Endothelial cell of umbilical vein (primary cell): Measurements from ENCODE around the gene NPTN. TPM values are rescaled to one million over a fixed set of nuclear protein-coding genes. Genes with fewer than 3 reads are reported as not detected.

Source experiments
- BruUV-seq: library from RNA; stranded (reverse); fragments of 400-500 nt; replicated peaks from 2 replicates; lab custom pipeline; 2021; lab: Mats Ljungman, UMichigan
- CTCF ChIA-PET: fragments of 300-600, 350-600 bp; sonication (Branson Sonifier 250); formaldehyde crosslinking; loops from one replicate; lab custom pipeline; 2021; ENCODE audit warnings: antibody characterized with exemption, inconsistent platforms; lab: Charles Lee
- POLR2A ChIA-PET: fragments of 300-600, 350-600 bp; sonication (Branson Sonifier 250); formaldehyde crosslinking; loops from one replicate; lab custom pipeline; 2021; ENCODE audit warnings: antibody characterized with exemption, inconsistent platforms; lab: Charles Lee
- DNase-seq: peaks from one replicate; pipeline ENCODE4 v3.0.0-alpha.2; 2011; ENCODE audit warnings: low read depth, low spot score
- FAIRE-seq: peaks from 2 replicates; lab custom pipeline; 2011; peaks lifted over from hg19 to GRCh38; lab: Jason Lieb, UNC
- H2AFZ ChIP-seq: 2 replicates; pipeline ENCODE4 v1.6.0; 2012; ENCODE audit warnings: low read depth, low read length, control low read depth, inconsistent platforms
- H3K27ac ChIP-seq: 2 replicates; pipeline ENCODE4 v1.5.1; 2011; ENCODE audit warnings: low read depth, mild to moderate bottlenecking, control low read depth, low read length, moderate library complexity; ENCODE audit not compliant: insufficient read depth
- H3K27me3 ChIP-seq, 2 experiments: 2 replicates each; pipeline versions ENCODE4 v1.6.0 to v1.6.1; 2011; ENCODE audit warnings: low read length in 2 of 2, mixed read lengths in 1 of 2; ENCODE audit not compliant: control insufficient read depth in 2 of 2, insufficient read depth in 2 of 2
- H3K36me3 ChIP-seq, 2 experiments: 2 replicates in 1 of 2; 3 replicates in 1 of 2; pipeline ENCODE4 v1.5.1; 2011; ENCODE audit warnings: low read length in 2 of 2, mild to moderate bottlenecking in 1 of 2, moderate library complexity in 1 of 2; ENCODE audit not compliant: control insufficient read depth in 2 of 2, insufficient read depth in 2 of 2; ENCODE audit errors: extremely low read depth in 1 of 2
- H3K4me1 ChIP-seq: 3 replicates; pipeline ENCODE4 v1.5.1; 2011; ENCODE audit warnings: mild to moderate bottlenecking, low read length; ENCODE audit not compliant: control insufficient read depth, insufficient read depth; ENCODE audit errors: extremely low read depth
- H3K4me2 ChIP-seq: 2 replicates; pipeline ENCODE4 v1.6.1; 2011; ENCODE audit warnings: low read length, control low read depth, mixed read lengths; ENCODE audit not compliant: insufficient read depth
- H3K4me3 ChIP-seq, 3 experiments: fragments of 200-600 bp in 1 of 3; sonication (generic), shearing (Covaris generic) in 1 of 3; replicated peaks in 1 of 3; 2 replicates each; pipeline ENCODE4 v1.5.1; 2011 to 2016; ENCODE audit warnings: control low read depth in 3 of 3, low read length in 3 of 3, mild to moderate bottlenecking in 2 of 3, inconsistent platforms in 1 of 3, low read depth in 1 of 3, moderate library complexity in 1 of 3; ENCODE audit not compliant: insufficient read depth in 1 of 3
- H3K79me2 ChIP-seq: 2 replicates; pipeline ENCODE4 v1.6.0; 2012; ENCODE audit warnings: low read length, inconsistent platforms; ENCODE audit not compliant: control insufficient read depth, insufficient read depth
- H3K9ac ChIP-seq: replicated peaks from 2 replicates; pipeline ENCODE3; 2011; ENCODE audit warnings: low read length, control low read depth; ENCODE audit not compliant: insufficient read depth; ENCODE audit errors: extremely low read depth
- H3K9me1 ChIP-seq: replicated peaks from 3 replicates; pipeline ENCODE4 v1.6.0; 2011; ENCODE audit warnings: mild to moderate bottlenecking, low read length; ENCODE audit not compliant: control insufficient read depth, insufficient read depth; ENCODE audit errors: extremely low read depth
- H3K9me3 ChIP-seq: replicated peaks from 2 replicates; pipeline ENCODE4 v1.5.1; 2012; ENCODE audit warnings: low read length, inconsistent platforms; ENCODE audit not compliant: control insufficient read depth, insufficient read depth
- H4K20me1 ChIP-seq: replicated peaks from 2 replicates; pipeline ENCODE3; 2011; ENCODE audit warnings: mild to moderate bottlenecking, low read length; ENCODE audit not compliant: control insufficient read depth, insufficient read depth; ENCODE audit errors: extremely low read depth
- EZH2 ChIP-seq: IDR thresholded peaks from 2 replicates; pipeline ENCODE4 v1.6.1; 2012; ENCODE audit warnings: borderline replicate concordance, low read depth, mild to moderate bottlenecking, moderate library complexity, low read length, inconsistent platforms; ENCODE audit not compliant: severe bottlenecking
- FOS ChIP-seq: IDR thresholded peaks from 2 replicates; pipeline ENCODE4 v1.6.1; 2011; ENCODE audit warnings: mild to moderate bottlenecking, low read length, moderate library complexity, borderline replicate concordance; ENCODE audit not compliant: insufficient read depth
- JUN ChIP-seq: IDR thresholded peaks from 2 replicates; pipeline ENCODE4 v1.6.1; 2011; ENCODE audit warnings: borderline replicate concordance, low read depth; ENCODE audit not compliant: insufficient read length, insufficient read depth
- MYC ChIP-seq: IDR thresholded peaks from one replicate; pipeline ENCODE4 v1.6.1; 2011; ENCODE audit warnings: mild to moderate bottlenecking, low read depth, low read length
- POLR2AphosphoS5 ChIP-seq: IDR thresholded peaks from 2 replicates; pipeline ENCODE4 v1.6.1; 2012; ENCODE audit warnings: low read depth, mild to moderate bottlenecking, control low read depth, low read length, moderate library complexity; ENCODE audit not compliant: insufficient read depth
- dilution Hi-C: fragments of 300-500 bp; cut with MboI; formaldehyde crosslinking; loops from one replicate; pipeline ENCODE4 v1.15.0; 2019; ENCODE audit warnings: low sequenced_read_pairs; ENCODE audit not compliant: extremely low pct_ligation_motif_present
- intact Hi-C: fragments of 100-400 bp; cut with micrococcal nuclease; formaldehyde crosslinking; loops from one replicate; pipeline ENCODE4 v1.10.0; 2022
- polyA plus RNA-seq, 4 experiments: library from polyadenylated mRNA; depleted of rRNA in 3 of 4; stranded (reverse) in 3 of 4; unstranded in 1 of 4; fragments of >200 nt; gene quantifications; 2 replicates each; pipeline versions ENCODE4 v1.2.1 to v1.2.3, GENCODE V29; 2011 to 2012; ENCODE audit warnings: missing spikeins in 1 of 4
- total RNA-seq: library from RNA; stranded (reverse); gene quantifications from 2 replicates; pipeline ENCODE4 v1.2.3, GENCODE V29; 2021
- TF ChIP-seq, protein P1 (sequence below), 2 donors: IDR thresholded peaks; 1 replicate in 1 of 2; 2 replicates in 1 of 2; pipeline ENCODE4 v1.5.1; 2011; ENCODE audit warnings: low read length in 2 of 2, mild to moderate bottlenecking in 2 of 2, moderate library complexity in 2 of 2, control low read depth in 1 of 2, inconsistent platforms in 1 of 2, low read depth in 1 of 2; ENCODE audit not compliant: insufficient read depth in 1 of 2; ENCODE audit errors: extremely low read depth in 1 of 2
- TF ChIP-seq, protein P2 (sequence below): IDR thresholded peaks from 2 replicates; pipeline ENCODE4 v1.6.1; 2011; ENCODE audit not compliant: insufficient read depth, insufficient read length

NPTN gene
- total and polyA plus RNA-seq, 2 donors (not counting 3 experiments of a cell fraction or from before 2014, with no cell fraction given), result 77.4 to 81.3 TPM

DNA sequence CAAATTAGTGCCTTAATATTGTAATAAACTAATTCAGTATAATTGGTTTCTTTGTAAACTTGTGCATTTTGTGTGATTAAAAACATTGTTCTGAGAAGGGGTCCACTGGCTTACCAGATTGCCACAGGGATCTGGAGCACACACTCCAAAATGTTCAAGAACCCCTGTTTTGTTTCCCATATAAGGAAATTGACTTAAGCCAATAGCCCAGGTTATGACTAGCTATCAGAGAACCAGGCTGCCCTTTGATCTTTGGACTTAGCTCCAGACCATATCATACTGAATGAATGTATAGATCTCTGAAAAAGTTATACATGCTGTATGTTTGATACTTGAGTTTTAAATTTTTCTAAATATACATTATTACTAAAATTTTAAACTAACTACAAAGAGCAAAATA, 91.7 kb downstream of the NPTN start:
- Histone ChIP-seq H3K4me3 (no peak overlapping the region), H3K9ac (no peak overlapping the region), H3K9me1 (no peaks in the 10 kb centered on the region), H2AFZ (no peak overlapping the region), H3K4me1 (no peaks in the 10 kb centered on the region), H4K20me1 (no peaks in the 10 kb centered on the region), H3K4me2 (no peak overlapping the region), H3K9me3 (no peaks in the 10 kb centered on the region), H3K27ac (no peak overlapping the region), H3K79me2 (no peaks in the 10 kb centered on the region), H3K27me3 (no peaks in the 10 kb centered on the region), H3K36me3 (no peaks in the 10 kb centered on the region)
- POLR2A ChIA-PET, result no interaction called here
- DNase-seq, result no peak
- TF ChIP-seq MYC (no peak), JUN (no peak), EZH2 (no peak), POLR2AphosphoS5 (no peak), FOS (no peak)
- TF ChIP-seq, protein P1, sequence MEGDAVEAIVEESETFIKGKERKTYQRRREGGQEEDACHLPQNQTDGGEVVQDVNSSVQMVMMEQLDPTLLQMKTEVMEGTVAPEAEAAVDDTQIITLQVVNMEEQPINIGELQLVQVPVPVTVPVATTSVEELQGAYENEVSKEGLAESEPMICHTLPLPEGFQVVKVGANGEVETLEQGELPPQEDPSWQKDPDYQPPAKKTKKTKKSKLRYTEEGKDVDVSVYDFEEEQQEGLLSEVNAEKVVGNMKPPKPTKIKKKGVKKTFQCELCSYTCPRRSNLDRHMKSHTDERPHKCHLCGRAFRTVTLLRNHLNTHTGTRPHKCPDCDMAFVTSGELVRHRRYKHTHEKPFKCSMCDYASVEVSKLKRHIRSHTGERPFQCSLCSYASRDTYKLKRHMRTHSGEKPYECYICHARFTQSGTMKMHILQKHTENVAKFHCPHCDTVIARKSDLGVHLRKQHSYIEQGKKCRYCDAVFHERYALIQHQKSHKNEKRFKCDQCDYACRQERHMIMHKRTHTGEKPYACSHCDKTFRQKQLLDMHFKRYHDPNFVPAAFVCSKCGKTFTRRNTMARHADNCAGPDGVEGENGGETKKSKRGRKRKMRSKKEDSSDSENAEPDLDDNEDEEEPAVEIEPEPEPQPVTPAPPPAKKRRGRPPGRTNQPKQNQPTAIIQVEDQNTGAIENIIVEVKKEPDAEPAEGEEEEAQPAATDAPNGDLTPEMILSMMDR (IDR thresholded peaks at IDR 0.05; ENCODE audit: extremely low read depth in 1 of 2, insufficient read depth in 1 of 2, low read depth in 1 of 2, low read length in 2 of 2), result no peak
- TF ChIP-seq, protein P2, sequence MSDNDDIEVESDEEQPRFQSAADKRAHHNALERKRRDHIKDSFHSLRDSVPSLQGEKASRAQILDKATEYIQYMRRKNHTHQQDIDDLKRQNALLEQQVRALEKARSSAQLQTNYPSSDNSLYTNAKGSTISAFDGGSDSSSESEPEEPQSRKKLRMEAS, result no peak
- dilution Hi-C loops, result no loop called here
- no TSS peak for BruUV-seq
- intact Hi-C loops, result no loop called here
- CTCF ChIA-PET, result no interaction called here
- FAIRE-seq, result no peak
